ENCODE measurements around the gene CAMK4.
"Not testable (repeated sequence)": the region's sequence is repeated elsewhere in the genome, so short reads cannot be mapped to it uniquely, and the experiment has no call there.

GRCh38 chr5:111410067-111410466 is 185.9 kb downstream of the CAMK4 start:
- TF ChIP-seq CTCF, POLR2A (IDR thresholded peaks at IDR 0.05): not testable (repeated sequence)

Data from thyroid gland (tissue), 4 donors.